ENCODE results near the gene RHBDF1. TPM values are rescaled to one million over a fixed set of nuclear protein-coding genes. Genes with fewer than 3 reads are reported as not detected.

RHBDF1 gene
- total and polyA plus RNA-seq, 10 of the 15 experiments (the other 5 are each of a cell fraction or from before 2014, with no cell fraction given), result 0.04 to 0.85 (median 0.36) TPM; not detected in 3

DNA sequence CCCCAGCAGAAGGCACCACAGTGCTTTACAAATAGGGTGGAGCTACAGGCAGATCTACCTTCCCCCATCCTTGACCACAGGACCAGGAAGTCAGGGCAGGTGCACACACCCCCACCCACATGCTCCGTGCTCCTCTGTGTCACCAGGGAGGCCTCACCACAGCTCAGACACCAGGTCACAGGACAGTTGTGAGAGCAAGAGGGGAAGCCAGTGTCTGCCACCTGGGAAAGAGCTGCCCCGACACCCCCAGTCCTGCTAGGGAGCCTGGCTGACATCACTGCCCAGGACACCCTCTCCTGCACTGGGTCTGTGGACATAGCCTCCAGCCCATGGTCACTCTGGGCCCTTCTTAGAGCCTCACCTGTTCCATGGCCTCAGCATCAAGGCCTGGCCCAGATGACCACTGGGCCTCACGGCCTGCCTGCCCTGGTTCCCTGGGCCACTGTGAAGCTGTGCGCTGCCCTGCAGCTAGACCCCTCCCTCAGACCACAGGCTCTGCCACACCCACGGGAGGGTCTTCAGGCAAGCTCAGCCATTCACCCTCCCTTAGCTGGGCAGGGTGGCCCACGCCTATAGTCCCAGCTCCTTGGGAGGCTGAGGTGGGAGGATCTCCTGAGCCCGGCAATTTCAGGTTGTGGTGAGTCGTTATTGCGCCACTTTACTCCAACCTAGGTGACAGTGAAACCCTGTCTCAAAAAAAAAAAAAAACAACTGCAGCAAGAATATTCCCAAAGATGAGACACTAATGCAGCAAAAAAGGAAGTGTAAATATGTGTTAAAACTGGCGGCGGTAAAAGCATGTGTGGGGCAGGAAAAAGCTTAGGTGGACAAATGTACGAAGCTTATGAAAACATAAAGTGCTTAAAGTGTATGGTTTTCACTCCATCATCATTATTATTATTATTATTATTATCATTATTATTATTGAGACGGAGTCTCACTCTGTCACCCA lies 33.2 kb downstream of the RHBDF1 start (continued):
- TF ChIP-seq, protein P1, sequence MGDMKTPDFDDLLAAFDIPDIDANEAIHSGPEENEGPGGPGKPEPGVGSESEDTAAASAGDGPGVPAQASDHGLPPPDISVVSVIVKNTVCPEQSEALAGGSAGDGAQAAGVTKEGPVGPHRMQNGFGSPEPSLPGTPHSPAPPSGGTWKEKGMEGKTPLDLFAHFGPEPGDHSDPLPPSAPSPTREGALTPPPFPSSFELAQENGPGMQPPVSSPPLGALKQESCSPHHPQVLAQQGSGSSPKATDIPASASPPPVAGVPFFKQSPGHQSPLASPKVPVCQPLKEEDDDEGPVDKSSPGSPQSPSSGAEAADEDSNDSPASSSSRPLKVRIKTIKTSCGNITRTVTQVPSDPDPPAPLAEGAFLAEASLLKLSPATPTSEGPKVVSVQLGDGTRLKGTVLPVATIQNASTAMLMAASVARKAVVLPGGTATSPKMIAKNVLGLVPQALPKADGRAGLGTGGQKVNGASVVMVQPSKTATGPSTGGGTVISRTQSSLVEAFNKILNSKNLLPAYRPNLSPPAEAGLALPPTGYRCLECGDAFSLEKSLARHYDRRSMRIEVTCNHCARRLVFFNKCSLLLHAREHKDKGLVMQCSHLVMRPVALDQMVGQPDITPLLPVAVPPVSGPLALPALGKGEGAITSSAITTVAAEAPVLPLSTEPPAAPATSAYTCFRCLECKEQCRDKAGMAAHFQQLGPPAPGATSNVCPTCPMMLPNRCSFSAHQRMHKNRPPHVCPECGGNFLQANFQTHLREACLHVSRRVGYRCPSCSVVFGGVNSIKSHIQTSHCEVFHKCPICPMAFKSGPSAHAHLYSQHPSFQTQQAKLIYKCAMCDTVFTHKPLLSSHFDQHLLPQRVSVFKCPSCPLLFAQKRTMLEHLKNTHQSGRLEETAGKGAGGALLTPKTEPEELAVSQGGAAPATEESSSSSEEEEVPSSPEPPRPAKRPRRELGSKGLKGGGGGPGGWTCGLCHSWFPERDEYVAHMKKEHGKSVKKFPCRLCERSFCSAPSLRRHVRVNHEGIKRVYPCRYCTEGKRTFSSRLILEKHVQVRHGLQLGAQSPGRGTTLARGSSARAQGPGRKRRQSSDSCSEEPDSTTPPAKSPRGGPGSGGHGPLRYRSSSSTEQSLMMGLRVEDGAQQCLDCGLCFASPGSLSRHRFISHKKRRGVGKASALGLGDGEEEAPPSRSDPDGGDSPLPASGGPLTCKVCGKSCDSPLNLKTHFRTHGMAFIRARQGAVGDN (IDR thresholded peaks at IDR 0.05), result peak; percentile 91
- TF ChIP-seq NR2F1 (conservative IDR thresholded peaks at IDR 0.05) (peak; percentile 77), ZNF384 (IDR thresholded peaks at IDR 0.05; ENCODE audit: borderline replicate concordance, low read depth, low read length) (0 out of 2 replicates have a peak, but pooled peaks have one; percentile 37), NR2C2 (IDR thresholded peaks at IDR 0.05; ENCODE audit: borderline replicate concordance, control insufficient read depth, insufficient read length, low read depth) (no peak), ZNF207 (IDR thresholded peaks at IDR 0.05; ENCODE audit: borderline replicate concordance) (no peak), NFXL1 (IDR thresholded peaks at IDR 0.05; ENCODE audit: borderline replicate concordance) (no peak), IKZF1 (conservative IDR thresholded peaks at IDR 0.05) (peak; percentile 86), CEBPB (IDR thresholded peaks at IDR 0.05; ENCODE audit: borderline replicate concordance in 1 of 2, low read depth in 2 of 2, low read length in 2 of 2) (no peak), RAD51 (IDR thresholded peaks at IDR 0.05) (peak; percentile 61), ETV6 (conservative IDR thresholded peaks at IDR 0.05 in 1 of 2, IDR thresholded peaks at IDR 0.05 in 1 of 2; ENCODE audit: borderline replicate concordance in 1 of 2, low read depth in 1 of 2) (peak in 1 of 2 experiments; percentile 53; a peak in 1 of 4 replicates), CHD1 (IDR thresholded peaks at IDR 0.05; ENCODE audit: low read depth, low read length) (no peak), GATAD2B (conservative IDR thresholded peaks at IDR 0.05; ENCODE audit: low read depth) (peak; percentile 79), YY1 (IDR thresholded peaks at IDR 0.05; ENCODE audit: low read depth, low read length) (no peak)
- TF ChIP-seq, protein P2, sequence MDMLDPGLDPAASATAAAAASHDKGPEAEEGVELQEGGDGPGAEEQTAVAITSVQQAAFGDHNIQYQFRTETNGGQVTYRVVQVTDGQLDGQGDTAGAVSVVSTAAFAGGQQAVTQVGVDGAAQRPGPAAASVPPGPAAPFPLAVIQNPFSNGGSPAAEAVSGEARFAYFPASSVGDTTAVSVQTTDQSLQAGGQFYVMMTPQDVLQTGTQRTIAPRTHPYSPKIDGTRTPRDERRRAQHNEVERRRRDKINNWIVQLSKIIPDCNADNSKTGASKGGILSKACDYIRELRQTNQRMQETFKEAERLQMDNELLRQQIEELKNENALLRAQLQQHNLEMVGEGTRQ (IDR thresholded peaks at IDR 0.05; ENCODE audit: borderline replicate concordance, low read depth, low read length), result no peak
- TF ChIP-seq, protein P3, sequence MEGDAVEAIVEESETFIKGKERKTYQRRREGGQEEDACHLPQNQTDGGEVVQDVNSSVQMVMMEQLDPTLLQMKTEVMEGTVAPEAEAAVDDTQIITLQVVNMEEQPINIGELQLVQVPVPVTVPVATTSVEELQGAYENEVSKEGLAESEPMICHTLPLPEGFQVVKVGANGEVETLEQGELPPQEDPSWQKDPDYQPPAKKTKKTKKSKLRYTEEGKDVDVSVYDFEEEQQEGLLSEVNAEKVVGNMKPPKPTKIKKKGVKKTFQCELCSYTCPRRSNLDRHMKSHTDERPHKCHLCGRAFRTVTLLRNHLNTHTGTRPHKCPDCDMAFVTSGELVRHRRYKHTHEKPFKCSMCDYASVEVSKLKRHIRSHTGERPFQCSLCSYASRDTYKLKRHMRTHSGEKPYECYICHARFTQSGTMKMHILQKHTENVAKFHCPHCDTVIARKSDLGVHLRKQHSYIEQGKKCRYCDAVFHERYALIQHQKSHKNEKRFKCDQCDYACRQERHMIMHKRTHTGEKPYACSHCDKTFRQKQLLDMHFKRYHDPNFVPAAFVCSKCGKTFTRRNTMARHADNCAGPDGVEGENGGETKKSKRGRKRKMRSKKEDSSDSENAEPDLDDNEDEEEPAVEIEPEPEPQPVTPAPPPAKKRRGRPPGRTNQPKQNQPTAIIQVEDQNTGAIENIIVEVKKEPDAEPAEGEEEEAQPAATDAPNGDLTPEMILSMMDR (IDR thresholded peaks at IDR 0.05 in 2 of 3, conservative IDR thresholded peaks at IDR 0.05 in 1 of 3; ENCODE audit: control insufficient read depth in 2 of 3, extremely low read depth in 1 of 3, insufficient read depth in 1 of 3, low read depth in 3 of 3, low read length in 3 of 3), result no peak
- TF ChIP-seq, protein P4, sequence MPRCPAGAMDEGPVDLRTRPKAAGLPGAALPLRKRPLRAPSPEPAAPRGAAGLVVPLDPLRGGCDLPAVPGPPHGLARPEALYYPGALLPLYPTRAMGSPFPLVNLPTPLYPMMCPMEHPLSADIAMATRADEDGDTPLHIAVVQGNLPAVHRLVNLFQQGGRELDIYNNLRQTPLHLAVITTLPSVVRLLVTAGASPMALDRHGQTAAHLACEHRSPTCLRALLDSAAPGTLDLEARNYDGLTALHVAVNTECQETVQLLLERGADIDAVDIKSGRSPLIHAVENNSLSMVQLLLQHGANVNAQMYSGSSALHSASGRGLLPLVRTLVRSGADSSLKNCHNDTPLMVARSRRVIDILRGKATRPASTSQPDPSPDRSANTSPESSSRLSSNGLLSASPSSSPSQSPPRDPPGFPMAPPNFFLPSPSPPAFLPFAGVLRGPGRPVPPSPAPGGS (IDR thresholded peaks at IDR 0.05; ENCODE audit: borderline replicate concordance, insufficient read depth, low read depth, low read length, poor library complexity, severe bottlenecking), result no peak
- TF ChIP-seq, protein P5, sequence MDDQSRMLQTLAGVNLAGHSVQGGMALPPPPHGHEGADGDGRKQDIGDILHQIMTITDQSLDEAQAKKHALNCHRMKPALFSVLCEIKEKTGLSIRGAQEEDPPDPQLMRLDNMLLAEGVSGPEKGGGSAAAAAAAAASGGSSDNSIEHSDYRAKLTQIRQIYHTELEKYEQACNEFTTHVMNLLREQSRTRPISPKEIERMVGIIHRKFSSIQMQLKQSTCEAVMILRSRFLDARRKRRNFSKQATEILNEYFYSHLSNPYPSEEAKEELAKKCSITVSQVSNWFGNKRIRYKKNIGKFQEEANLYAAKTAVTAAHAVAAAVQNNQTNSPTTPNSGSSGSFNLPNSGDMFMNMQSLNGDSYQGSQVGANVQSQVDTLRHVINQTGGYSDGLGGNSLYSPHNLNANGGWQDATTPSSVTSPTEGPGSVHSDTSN (IDR thresholded peaks at IDR 0.05; ENCODE audit: insufficient replicate concordance, low read depth, low read length), result no peak
